Endothelial cell of umbilical vein (primary cell): Measurements from ENCODE around the gene GPR108. TPM values are rescaled to one million over a fixed set of nuclear protein-coding genes. Genes with fewer than 3 reads are reported as not detected.
A peak's percentile ranks its signal among the peaks of the same experiment; 100 is the strongest.

Experiments
- BruUV-seq: library from RNA; stranded (reverse); fragments of 400-500 nt; replicated peaks from 2 replicates; lab custom pipeline; 2021; lab: Mats Ljungman, UMichigan
- CTCF ChIA-PET: fragments of 300-600, 350-600 bp; sonication (Branson Sonifier 250); formaldehyde crosslinking; loops from one replicate; lab custom pipeline; 2021; ENCODE audit warnings: antibody characterized with exemption, inconsistent platforms; lab: Charles Lee
- POLR2A ChIA-PET: fragments of 300-600, 350-600 bp; sonication (Branson Sonifier 250); formaldehyde crosslinking; loops from one replicate; lab custom pipeline; 2021; ENCODE audit warnings: antibody characterized with exemption, inconsistent platforms; lab: Charles Lee
- DNase-seq: peaks from one replicate; pipeline ENCODE4 v3.0.0-alpha.2; 2011; ENCODE audit warnings: low read depth, low spot score
- FAIRE-seq: peaks from 2 replicates; lab custom pipeline; 2011; peaks lifted over from hg19 to GRCh38; lab: Jason Lieb, UNC
- H2AFZ ChIP-seq: 2 replicates; pipeline ENCODE4 v1.6.0; 2012; ENCODE audit warnings: low read depth, low read length, control low read depth, inconsistent platforms
- H3K27ac ChIP-seq: 2 replicates; pipeline ENCODE4 v1.5.1; 2011; ENCODE audit warnings: low read depth, mild to moderate bottlenecking, control low read depth, low read length, moderate library complexity; ENCODE audit not compliant: insufficient read depth
- H3K27me3 ChIP-seq, 2 experiments: 2 replicates each; pipeline versions ENCODE4 v1.6.0 to v1.6.1; 2011; ENCODE audit warnings: low read length in 2 of 2, mixed read lengths in 1 of 2; ENCODE audit not compliant: control insufficient read depth in 2 of 2, insufficient read depth in 2 of 2
- H3K36me3 ChIP-seq, 2 experiments: 2 replicates in 1 of 2; 3 replicates in 1 of 2; pipeline ENCODE4 v1.5.1; 2011; ENCODE audit warnings: low read length in 2 of 2, mild to moderate bottlenecking in 1 of 2, moderate library complexity in 1 of 2; ENCODE audit not compliant: control insufficient read depth in 2 of 2, insufficient read depth in 2 of 2; ENCODE audit errors: extremely low read depth in 1 of 2
- H3K4me1 ChIP-seq: 3 replicates; pipeline ENCODE4 v1.5.1; 2011; ENCODE audit warnings: mild to moderate bottlenecking, low read length; ENCODE audit not compliant: control insufficient read depth, insufficient read depth; ENCODE audit errors: extremely low read depth
- H3K4me2 ChIP-seq: 2 replicates; pipeline ENCODE4 v1.6.1; 2011; ENCODE audit warnings: low read length, control low read depth, mixed read lengths; ENCODE audit not compliant: insufficient read depth
- H3K4me3 ChIP-seq, 3 experiments: fragments of 200-600 bp in 1 of 3; sonication (generic), shearing (Covaris generic) in 1 of 3; replicated peaks in 1 of 3; 2 replicates each; pipeline ENCODE4 v1.5.1; 2011 to 2016; ENCODE audit warnings: control low read depth in 3 of 3, low read length in 3 of 3, mild to moderate bottlenecking in 2 of 3, inconsistent platforms in 1 of 3, low read depth in 1 of 3, moderate library complexity in 1 of 3; ENCODE audit not compliant: insufficient read depth in 1 of 3
- H3K79me2 ChIP-seq: 2 replicates; pipeline ENCODE4 v1.6.0; 2012; ENCODE audit warnings: low read length, inconsistent platforms; ENCODE audit not compliant: control insufficient read depth, insufficient read depth
- H3K9ac ChIP-seq: replicated peaks from 2 replicates; pipeline ENCODE3; 2011; ENCODE audit warnings: low read length, control low read depth; ENCODE audit not compliant: insufficient read depth; ENCODE audit errors: extremely low read depth
- H3K9me1 ChIP-seq: replicated peaks from 3 replicates; pipeline ENCODE4 v1.6.0; 2011; ENCODE audit warnings: mild to moderate bottlenecking, low read length; ENCODE audit not compliant: control insufficient read depth, insufficient read depth; ENCODE audit errors: extremely low read depth
- H3K9me3 ChIP-seq: replicated peaks from 2 replicates; pipeline ENCODE4 v1.5.1; 2012; ENCODE audit warnings: low read length, inconsistent platforms; ENCODE audit not compliant: control insufficient read depth, insufficient read depth
- H4K20me1 ChIP-seq: replicated peaks from 2 replicates; pipeline ENCODE3; 2011; ENCODE audit warnings: mild to moderate bottlenecking, low read length; ENCODE audit not compliant: control insufficient read depth, insufficient read depth; ENCODE audit errors: extremely low read depth
- CTCF ChIP-seq, 2 donors: IDR thresholded peaks; 1 replicate in 1 of 2; 2 replicates in 1 of 2; pipeline ENCODE4 v1.5.1; 2011; ENCODE audit warnings: low read length in 2 of 2, mild to moderate bottlenecking in 2 of 2, moderate library complexity in 2 of 2, control low read depth in 1 of 2, inconsistent platforms in 1 of 2, low read depth in 1 of 2; ENCODE audit not compliant: insufficient read depth in 1 of 2; ENCODE audit errors: extremely low read depth in 1 of 2
- EZH2 ChIP-seq: IDR thresholded peaks from 2 replicates; pipeline ENCODE4 v1.6.1; 2012; ENCODE audit warnings: borderline replicate concordance, low read depth, mild to moderate bottlenecking, moderate library complexity, low read length, inconsistent platforms; ENCODE audit not compliant: severe bottlenecking
- GATA2 ChIP-seq: IDR thresholded peaks from 2 replicates; pipeline ENCODE4 v1.7.0; 2011; ENCODE audit warnings: low read depth, mild to moderate bottlenecking, moderate library complexity, mixed read lengths, low read length; ENCODE audit not compliant: insufficient read length, insufficient read depth
- JUN ChIP-seq: IDR thresholded peaks from 2 replicates; pipeline ENCODE4 v1.6.1; 2011; ENCODE audit warnings: borderline replicate concordance, low read depth; ENCODE audit not compliant: insufficient read length, insufficient read depth
- dilution Hi-C: fragments of 300-500 bp; cut with MboI; formaldehyde crosslinking; loops from one replicate; pipeline ENCODE4 v1.15.0; 2019; ENCODE audit warnings: low sequenced_read_pairs; ENCODE audit not compliant: extremely low pct_ligation_motif_present
- intact Hi-C: fragments of 100-400 bp; cut with micrococcal nuclease; formaldehyde crosslinking; loops from one replicate; pipeline ENCODE4 v1.10.0; 2022
- polyA plus RNA-seq, 4 experiments: library from polyadenylated mRNA; depleted of rRNA in 3 of 4; stranded (reverse) in 3 of 4; unstranded in 1 of 4; fragments of >200 nt; gene quantifications; 2 replicates each; pipeline versions ENCODE4 v1.2.1 to v1.2.3, GENCODE V29; 2011 to 2012; ENCODE audit warnings: missing spikeins in 1 of 4
- total RNA-seq: library from RNA; stranded (reverse); gene quantifications from 2 replicates; pipeline ENCODE4 v1.2.3, GENCODE V29; 2021

Gene GPR108
- total and polyA plus RNA-seq, 2 donors (not counting 3 experiments of a cell fraction or from before 2014, with no cell fraction given), result 68.5 to 80.2 TPM

GRCh38 chr19:6733338-6734095 is 3.9 kb downstream of the GPR108 start:
- dilution Hi-C loops, result no loop called here
- peaks cover 4% of the 10 kb centered on the region for H3K79me2 ChIP-seq
- H3K27me3 ChIP-seq, result no peaks in the 10 kb centered on the region
- peak in 1 of 2 donors; percentile 29 for TF ChIP-seq CTCF (IDR thresholded peaks at IDR 0.05; ENCODE audit: extremely low read depth in 1 of 2, insufficient read depth in 1 of 2, low read depth in 1 of 2, low read length in 2 of 2)
- no peak for TF ChIP-seq EZH2
- TF ChIP-seq GATA2, result no peak
- TF ChIP-seq JUN, result no peak
- H3K4me1 ChIP-seq, result peaks cover 33% of the 10 kb centered on the region
- CTCF ChIA-PET, result interaction anchor here (0.8 kb wide), 1 partner anchor 130 kb away, joined by 3 read pairs; no protein-coding TSS in a partner anchor
- H3K9me1 ChIP-seq, result no peaks in the 10 kb centered on the region
- POLR2A ChIA-PET, result no interaction called here
- no peak for FAIRE-seq
- DNase-seq, result no peak
- no peaks in the 10 kb centered on the region for H3K9me3 ChIP-seq
- H3K36me3 ChIP-seq, result peaks cover 0 to 5% of the 10 kb centered on the region in 2 experiments
- H3K9ac ChIP-seq, result peak overlapping the region; percentile 56
- H3K27ac ChIP-seq, result peak overlapping the region; percentile 88
- intact Hi-C loops, result loop anchor here (10.0 kb wide), 2 partner anchors 59 to 309 kb away; partner anchors contain the start of genes KHSRP and TNFSF14
- BruUV-seq, result no TSS peak
- H3K4me2 ChIP-seq, result no peak overlapping the region
- no peak overlapping the region for H3K4me3 ChIP-seq
- H4K20me1 ChIP-seq, result no peaks in the 10 kb centered on the region
- no peak overlapping the region for H2AFZ ChIP-seq
